GM12875 (cell line): ENCODE data around the gene TOR1AIP2.

Experiments used
- H3K4me3 ChIP-seq: one replicate; pipeline ENCODE4 v1.5.1; 2011; ENCODE audit warnings: low read depth, low read length, control low read depth
- CTCF ChIP-seq: IDR thresholded peaks from 2 replicates; pipeline ENCODE4 v1.5.1; 2011; ENCODE audit warnings: low read depth, mild to moderate bottlenecking, control low read depth, inconsistent platforms, low read length, moderate library complexity, borderline replicate concordance; ENCODE audit not compliant: insufficient read depth

The TOR1AIP2 gene

GRCh38 chr1:179825206-179825605 is 52.4 kb downstream of the TOR1AIP2 start:
- H3K4me3 ChIP-seq = no peak overlapping the region
- no peak for TF ChIP-seq CTCF

- no peak overlapping the region for H3K4me3 ChIP-seq
- no peak for TF ChIP-seq CTCF
Measured at GRCh38 chr1:179824265-179824664, 53.3 kb downstream of the TOR1AIP2 start.

- TF ChIP-seq CTCF = no peak
- no peak overlapping the region for H3K4me3 ChIP-seq
Measured at GRCh38 chr1:179823693-179824092, 53.9 kb downstream of the TOR1AIP2 start.

GRCh38 chr1:179822065-179822464 is 55.5 kb downstream of the TOR1AIP2 start:
- no peak for TF ChIP-seq CTCF

GRCh38 chr1:179821524-179821923 is 56.1 kb downstream of the TOR1AIP2 start:
- H3K4me3 ChIP-seq = no peak overlapping the region
- no peak for TF ChIP-seq CTCF

More at GRCh38 chr1:179822065-179822464, 55.5 kb downstream of the TOR1AIP2 start:
- H3K4me3 ChIP-seq = no peak overlapping the region

GRCh38 chr1:179820226-179820970 is 57.2 kb downstream of the TOR1AIP2 start:
- TF ChIP-seq CTCF = no peak
- H3K4me3 ChIP-seq = no peak overlapping the region

- H3K4me3 ChIP-seq = no peak overlapping the region
- no peak for TF ChIP-seq CTCF
Measured at GRCh38 chr1:179818743-179819173, 58.8 kb downstream of the TOR1AIP2 start.
